K562 (cell line): ENCODE data around the gene GABARAPL2. TPM values are rescaled to one million over a fixed set of nuclear protein-coding genes. Genes with fewer than 3 reads are reported as not detected.

Source experiments
- ATAC-seq: fragments of 200-7000 bp; cut with Tn5 transposase; 3 replicates; pipeline ENCODE4 v1.9.1; 2020; ENCODE audit warnings: moderate library complexity
- BruUV-seq: library from RNA; stranded (reverse); fragments of 400-500 nt; replicated peaks from 2 replicates; lab custom pipeline; 2021; lab: Mats Ljungman, UMichigan
- CTCF ChIA-PET: fragments of 300-600 bp; formaldehyde crosslinking; extraction: SDS; loops from one replicate; lab custom pipeline; 2021; ENCODE audit warnings: low intra/inter-chr PET ratio; lab: Yijun Ruan, JAX
- POLR2A ChIA-PET: fragments of 300-600, 350-650 bp; sonication (Branson Sonifier 250); formaldehyde crosslinking; extraction: SDS; loops from one replicate; lab custom pipeline; 2021; ENCODE audit warnings: antibody characterized with exemption, inconsistent platforms; lab: Yijun Ruan, JAX
- DNase-seq, 4 experiments: peaks; one replicate each; pipeline versions ENCODE4 v3.0.0 to v3.0.0-alpha.2; 2011 to 2018; ENCODE audit warnings: low spot score in 3 of 4, mixed read lengths in 3 of 4; ENCODE audit errors: extremely low read depth in 1 of 4
- FAIRE-seq: peaks from 2 replicates; lab custom pipeline; 2011; peaks lifted over from hg19 to GRCh38; lab: Jason Lieb, UNC
- H2AFZ ChIP-seq: 2 replicates; pipeline ENCODE4 v1.6.0; 2011; ENCODE audit warnings: low read depth, low read length, control low read depth, inconsistent platforms
- H3K27ac ChIP-seq: fragments of 200-600 bp; 3 replicates; pipeline ENCODE4 v1.8.0; 2011; ENCODE audit warnings: low read depth, mild to moderate bottlenecking, control low read depth, inconsistent platforms, low read length, moderate library complexity, mixed read lengths; ENCODE audit errors: extremely low read depth
- H3K27me3 ChIP-seq, 2 experiments: fragments of 300-600 bp in 1 of 2; 2 replicates in 1 of 2; 3 replicates in 1 of 2; pipeline versions ENCODE4 v1.6.0 to v1.8.0; 2011; ENCODE audit warnings: inconsistent platforms in 2 of 2, low read length in 2 of 2, mild to moderate bottlenecking in 1 of 2, mixed read lengths in 1 of 2, moderate library complexity in 1 of 2; ENCODE audit not compliant: control insufficient read depth in 2 of 2, insufficient read depth in 2 of 2
- H3K36me3 ChIP-seq: fragments of 300-600 bp; 3 replicates; pipeline ENCODE4 v1.8.0; 2011; ENCODE audit warnings: mild to moderate bottlenecking, low read length, inconsistent platforms; ENCODE audit not compliant: control insufficient read depth, insufficient read depth
- H3K4me1 ChIP-seq, 2 experiments: fragments of 200-600 bp in 1 of 2; replicated peaks in 1 of 2; 2 replicates in 1 of 2; 3 replicates in 1 of 2; pipeline versions ENCODE4 v1.5.1 to v1.8.0; 2011; ENCODE audit warnings: inconsistent platforms in 2 of 2, low read length in 2 of 2, mild to moderate bottlenecking in 1 of 2, mixed read lengths in 1 of 2, moderate library complexity in 1 of 2; ENCODE audit not compliant: control insufficient read depth in 2 of 2, insufficient read depth in 2 of 2
- H3K4me2 ChIP-seq: 2 replicates; pipeline ENCODE4 v1.6.1; 2011; ENCODE audit warnings: low read length, control low read depth, inconsistent platforms, mixed read lengths; ENCODE audit not compliant: insufficient read depth
- H3K4me3 ChIP-seq: fragments of 200-600 bp; sonication (generic), shearing (Covaris generic); 2 replicates; pipeline ENCODE4 v1.5.1; 2016; ENCODE audit warnings: control low read depth, inconsistent platforms
- H3K79me2 ChIP-seq: fragments of 200-600 bp; 3 replicates; pipeline ENCODE4 v1.8.0; 2011; ENCODE audit warnings: low read length, inconsistent platforms; ENCODE audit not compliant: control insufficient read depth, insufficient read depth
- H3K9ac ChIP-seq, 2 experiments: 2 replicates each; pipeline versions ENCODE4 v1.6.0 to v1.6.1; 2011; ENCODE audit warnings: low read depth in 2 of 2, low read length in 2 of 2, control low read depth in 1 of 2, inconsistent platforms in 1 of 2, mild to moderate bottlenecking in 1 of 2, mixed read lengths in 1 of 2; ENCODE audit not compliant: insufficient read depth in 1 of 2
- H3K9me1 ChIP-seq: one replicate; pipeline ENCODE4 v1.6.0; 2011; ENCODE audit warnings: inconsistent platforms, mild to moderate bottlenecking, low read length, moderate library complexity; ENCODE audit not compliant: control insufficient read depth, insufficient read depth
- H3K9me3 ChIP-seq: replicated peaks from 2 replicates; pipeline ENCODE4 v1.5.1; 2011; ENCODE audit warnings: low read depth, low read length, inconsistent platforms; ENCODE audit not compliant: control insufficient read depth, insufficient read depth
- H4K20me1 ChIP-seq: replicated peaks from 2 replicates; pipeline ENCODE4 v1.6.1; 2011; ENCODE audit warnings: low read length, inconsistent platforms, mixed read lengths; ENCODE audit not compliant: control insufficient read depth, insufficient read depth
- DACH1 ChIP-seq: fragments of 450-650 bp; IDR thresholded peaks from 2 replicates; pipeline ENCODE4 v1.6.1; 2018; ENCODE audit not compliant: partially characterized antibody
- ETS1 ChIP-seq: conservative IDR thresholded peaks from 2 replicates; pipeline ENCODE4 v1.6.1; 2011; ENCODE audit warnings: low read depth, mild to moderate bottlenecking, low read length; ENCODE audit not compliant: control insufficient read depth
- GATAD2A ChIP-seq: fragments of 450-650 bp; IDR thresholded peaks from 2 replicates; pipeline ENCODE4 v1.6.1; 2017
- MED1 ChIP-seq: sonication (generic); formaldehyde crosslinking; IDR thresholded peaks from 2 replicates; pipeline ENCODE4 v1.8.1; 2023; ENCODE audit warnings: missing genetic modification reagents, borderline replicate concordance
- PRDM10 ChIP-seq: fragments of 450-650 bp; IDR thresholded peaks from 2 replicates; pipeline ENCODE4 v1.6.1; 2018; ENCODE audit not compliant: partially characterized antibody
- SRSF7 ChIP-seq: fragments of 200-400 bp; formaldehyde crosslinking; optimal IDR thresholded peaks from 2 replicates; pipeline ENCODE3; 2017; ENCODE audit warnings: mild to moderate bottlenecking, low read depth, low read length
- ZBTB33 ChIP-seq: sonication (generic); formaldehyde crosslinking; IDR thresholded peaks from 2 replicates; pipeline ENCODE4 v1.8.1; 2023; ENCODE audit warnings: mild to moderate bottlenecking, missing genetic modification reagents
- ZNF134 ChIP-seq: fragments of 250-450 bp; sonication (Bioruptor Pico); conservative IDR thresholded peaks from 2 replicates; pipeline ENCODE4 v1.4.0; 2020
- ZNF143 ChIP-seq: sonication (generic); formaldehyde crosslinking; IDR thresholded peaks from 2 replicates; pipeline ENCODE4 v1.9.0; 2022; ENCODE audit warnings: mild to moderate bottlenecking, missing genetic modification reagents
- WGBS: fragments of 100-300 bp; shearing (Covaris generic); methylation state at CpG from one replicate; pipeline ENCODE4 v1.1.6; 2016; ENCODE audit warnings: low coverage, mixed read lengths; ENCODE audit not compliant: insufficient coverage; ENCODE audit errors: missing lambda C conversion rate; 5-methylcytosine and 5-hydroxymethylcytosine counted together
- in situ Hi-C: fragments of 300-500 bp; cut with MboI; formaldehyde crosslinking; loops from 4 replicates; pipeline ENCODE4 v1.15.0; 2018; ENCODE audit warnings: inconsistent platforms, mixed read lengths
- intact Hi-C: fragments of 100-400 bp; cut with micrococcal nuclease; formaldehyde crosslinking; loops from 2 replicates; pipeline ENCODE4 v1.14.2; 2022
- polyA plus RNA-seq, 8 experiments: library from polyadenylated mRNA; depleted of rRNA in 4 of 8; stranded (reverse) in 5 of 8; unstranded in 3 of 8; fragments of >200 nt; fragmentation: Nextera tagmentation in 2 of 8; fragmentation: Illumina TruSeq in 1 of 8; extraction: Ambion mirVana in 2 of 8; extraction: Trizol in 1 of 8; gene quantifications; 2 replicates each; pipeline versions ENCODE4 v1.2.1 to v1.2.3, GENCODE V29; 2011 to 2014; ENCODE audit warnings: inconsistent platforms in 1 of 8, missing spikeins in 1 of 8
- total RNA-seq, 7 experiments: library from RNA; depleted of rRNA in 6 of 7; stranded (reverse); fragments of >200 nt in 6 of 7; fragmentation: Illumina TruSeq in 2 of 7; extraction: Trizol in 2 of 7; gene quantifications; 2 replicates each; pipeline versions ENCODE4 v1.2.1 to v1.2.3, GENCODE V29; 2011 to 2021; ENCODE audit warnings: low replicate concordance in 1 of 7

GABARAPL2 gene
- total and polyA plus RNA-seq, 9 of the 15 experiments (the other 6 are each of a cell fraction or from before 2014, with no cell fraction given) = 42.1 to 288 (median 91.8) TPM

GRCh38 chr16:75532791-75533190 is 33.4 kb upstream of the GABARAPL2 start (continued):
- TF ChIP-seq PRDM10 (no peak), ZNF143 (CRISPR knock-in tag) (no peak), DACH1 (no peak)

GRCh38 chr16:75534560-75535205 is 31.5 kb upstream of the GABARAPL2 start:
- in situ Hi-C loops = no loop called here
- ATAC-seq = no peak; the same call in 2 of the 3 replicates
- no peaks in the 10 kb centered on the region for H3K9me3 ChIP-seq
- peaks cover 4% of the 10 kb centered on the region; the same call in 1 of the 2 replicates for H4K20me1 ChIP-seq
- FAIRE-seq = no peak
- ChIA-PET CTCF (no interaction called here), POLR2A (interaction anchor here (0.7 to 5.1 kb wide), 10 partner anchors 8 to 122 kb away, joined by 3 to 27 read pairs (median 4); no protein-coding TSS in a partner anchor)
- no peak overlapping the region for H3K4me2 ChIP-seq
- H3K4me1 ChIP-seq = peaks cover 0 to 16% of the 10 kb centered on the region in 2 experiments; a peak in 1 of 5 replicates
- no peaks in the 10 kb centered on the region for H3K79me2 ChIP-seq
- H3K9ac ChIP-seq = peak overlapping the region in 1 of 2 experiments; percentile 56; a peak in 1 of 4 replicates
- intact Hi-C loops = no loop called here
- H3K27ac ChIP-seq = no peak overlapping the region
- H3K9me1 ChIP-seq = no peaks in the 10 kb centered on the region
- 23% methylated on average over 19 of the region's 19 CpGs for WGBS
- peaks cover 22 to 51% of the 10 kb centered on the region in 2 experiments for H3K27me3 ChIP-seq
- H3K36me3 ChIP-seq = no peaks in the 10 kb centered on the region
- TF ChIP-seq ZBTB33 (peak; percentile 24; the same call in 1 of the 2 replicates), GATAD2A (no peak), ETS1 (no peak), SRSF7 (no peak), ZNF134 (CRISPR knock-in tag) (no peak), MED1 (no peak)
- BruUV-seq = no TSS peak
- no peak for DNase-seq
- no peak overlapping the region for H2AFZ ChIP-seq
- no peak overlapping the region for H3K4me3 ChIP-seq
